SU-DHL-6 (cell line): ENCODE data around the gene IFNG.

Source experiments
- H2AFZ ChIP-seq: fragments of 200-600 bp; sonication (generic); 2 replicates; pipeline ENCODE4 v1.6.1; 2014; ENCODE audit warnings: low read depth, mild to moderate bottlenecking, moderate library complexity, mixed read lengths, antibody characterized with exemption, low read length; ENCODE audit not compliant: severe bottlenecking
- H3F3A ChIP-seq: fragments of 200-600 bp; shearing (Covaris generic); 2 replicates; pipeline ENCODE4 v1.6.0; 2016; ENCODE audit warnings: antibody characterized with exemption, mild to moderate bottlenecking; ENCODE audit not compliant: insufficient read depth
- H3K27ac ChIP-seq: fragments of 200-600 bp; sonication (generic); 2 replicates; pipeline ENCODE4 v1.5.1; 2016; ENCODE audit warnings: low read depth, mild to moderate bottlenecking, low read length, moderate library complexity, mixed read lengths
- H3K27me3 ChIP-seq: fragments of 200-600 bp; sonication (generic), shearing (Covaris generic); 2 replicates; pipeline ENCODE4 v1.6.0; 2014; ENCODE audit warnings: mild to moderate bottlenecking, low read length
- H3K36me3 ChIP-seq: fragments of 200-600 bp; sonication (generic); 2 replicates; pipeline ENCODE4 v1.6.1; 2014; ENCODE audit warnings: mild to moderate bottlenecking, low read length, mixed read lengths
- H3K4me2 ChIP-seq: fragments of 300-600, 200-600 bp; shearing (Covaris generic), sonication (generic); 2 replicates; pipeline ENCODE4 v1.6.0; 2014; ENCODE audit warnings: low read length, low read depth, mild to moderate bottlenecking; ENCODE audit not compliant: poor library complexity, severe bottlenecking
- H3K4me3 ChIP-seq: fragments of 200-600 bp; sonication (generic); 2 replicates; pipeline ENCODE4 v1.5.1; 2014; ENCODE audit warnings: antibody characterized with exemption, low read length, mild to moderate bottlenecking, mixed read lengths; ENCODE audit not compliant: insufficient read depth, poor library complexity, severe bottlenecking
- H3K79me2 ChIP-seq: fragments of 200-600 bp; sonication (generic); 2 replicates; pipeline ENCODE4 v1.6.1; 2014; ENCODE audit warnings: mild to moderate bottlenecking, low read length, moderate library complexity; ENCODE audit not compliant: insufficient read depth
- H3K9ac ChIP-seq: fragments of 200-600 bp; sonication (generic); 2 replicates; pipeline ENCODE4 v1.7.0; 2014; ENCODE audit warnings: mild to moderate bottlenecking, low read length
- H3K9me2 ChIP-seq: fragments of 200-600 bp; sonication (generic); replicated peaks from 2 replicates; pipeline ENCODE4 v1.6.1; 2014; ENCODE audit warnings: low read length; ENCODE audit not compliant: insufficient read depth
- H3K9me3 ChIP-seq: fragments of 200-600 bp; sonication (generic); 2 replicates; pipeline ENCODE4 v1.6.1; 2014; ENCODE audit warnings: low read length, mixed read lengths; ENCODE audit not compliant: insufficient read depth
- H4K20me1 ChIP-seq: fragments of 200-600 bp; sonication (generic); 2 replicates; pipeline ENCODE4 v1.6.1; 2014; ENCODE audit warnings: low read depth, mild to moderate bottlenecking, antibody characterized with exemption, low read length, moderate library complexity, mixed read lengths
- CTCF ChIP-seq: fragments of 200-600 bp; sonication (generic); IDR thresholded peaks from one replicate; pipeline ENCODE4 v1.5.1; 2017; ENCODE audit warnings: antibody characterized with exemption, mild to moderate bottlenecking, low read length, moderate library complexity; ENCODE audit not compliant: insufficient read depth, poor library complexity, severe bottlenecking
- EZH2phosphoT487 ChIP-seq: fragments of 200-600 bp; sonication (generic), shearing (Covaris generic); conservative IDR thresholded peaks from 2 replicates; pipeline ENCODE4 v1.6.1; 2018; ENCODE audit warnings: mild to moderate bottlenecking, antibody characterized with exemption, low read length, moderate library complexity, mixed read lengths

The IFNG gene

GRCh38 chr12:68203460-68203875 lies 43.9 kb upstream of the IFNG start:
- no peaks in the 10 kb centered on the region for H3K36me3 ChIP-seq
- no peaks in the 10 kb centered on the region for H3F3A ChIP-seq
- H4K20me1 ChIP-seq: no peaks in the 10 kb centered on the region
- H3K79me2 ChIP-seq: no peaks in the 10 kb centered on the region
- H3K4me2 ChIP-seq: no peak overlapping the region
- no peak overlapping the region for H3K27ac ChIP-seq
- no peaks in the 10 kb centered on the region for H3K27me3 ChIP-seq
- no peak overlapping the region for H3K9ac ChIP-seq
- H3K4me3 ChIP-seq: no peak overlapping the region
- TF ChIP-seq CTCF (no peak), EZH2phosphoT487 (no peak)
- no peak overlapping the region for H2AFZ ChIP-seq
- no peaks in the 10 kb centered on the region for H3K9me2 ChIP-seq
- no peaks in the 10 kb centered on the region for H3K9me3 ChIP-seq

GRCh38 chr12:68200854-68201253 lies 41.3 kb upstream of the IFNG start:
- no peaks in the 10 kb centered on the region for H3K79me2 ChIP-seq
- H3K9me2 ChIP-seq: no peaks in the 10 kb centered on the region
- no peaks in the 10 kb centered on the region for H3K27me3 ChIP-seq
- no peak for TF ChIP-seq CTCF
- TF ChIP-seq EZH2phosphoT487: no peak
- no peaks in the 10 kb centered on the region for H3F3A ChIP-seq
- H3K4me3 ChIP-seq: no peak overlapping the region
- H2AFZ ChIP-seq: no peak overlapping the region
- H3K9ac ChIP-seq: no peak overlapping the region
- no peaks in the 10 kb centered on the region for H4K20me1 ChIP-seq
- H3K27ac ChIP-seq: no peak overlapping the region
- H3K36me3 ChIP-seq: no peaks in the 10 kb centered on the region
- no peak overlapping the region for H3K4me2 ChIP-seq
- no peaks in the 10 kb centered on the region for H3K9me3 ChIP-seq

- Histone ChIP-seq H3K9ac (no peak overlapping the region), H3K27ac (no peak overlapping the region), H3K9me3 (no peaks in the 10 kb centered on the region), H3K36me3 (no peaks in the 10 kb centered on the region), H3K4me3 (no peak overlapping the region), H2AFZ (no peak overlapping the region), H4K20me1 (no peaks in the 10 kb centered on the region), H3F3A (no peaks in the 10 kb centered on the region), H3K4me2 (no peak overlapping the region), H3K27me3 (no peaks in the 10 kb centered on the region), H3K9me2 (no peaks in the 10 kb centered on the region), H3K79me2 (no peaks in the 10 kb centered on the region)
- TF ChIP-seq CTCF (no peak), EZH2phosphoT487 (no peak)
Measured at GRCh38 chr12:68199127-68199526, 39.6 kb upstream of the IFNG start.

- Histone ChIP-seq H4K20me1 (no peaks in the 10 kb centered on the region), H3K9ac (no peak overlapping the region), H2AFZ (no peak overlapping the region), H3K36me3 (no peaks in the 10 kb centered on the region), H3K27me3 (no peaks in the 10 kb centered on the region), H3K4me3 (no peak overlapping the region), H3K79me2 (no peaks in the 10 kb centered on the region), H3K9me3 (no peaks in the 10 kb centered on the region), H3F3A (no peaks in the 10 kb centered on the region), H3K9me2 (no peaks in the 10 kb centered on the region), H3K4me2 (no peak overlapping the region), H3K27ac (no peak overlapping the region)
- no peak for TF ChIP-seq EZH2phosphoT487
- TF ChIP-seq CTCF: no peak
Measured at GRCh38 chr12:68198507-68199086, 39.1 kb upstream of the IFNG start.
